GM18519 (cell line): ENCODE results near the gene NDRG2.

Experiments used
- ATAC-seq: cut with Tn5 transposase; IDR thresholded peaks from one replicate; pipeline ENCODE4 v1.9.1; 2021; ENCODE audit warnings: mild to moderate bottlenecking, moderate library complexity; ENCODE audit not compliant: unreplicated experiment, low FRiP score

NDRG2 gene

DNA sequence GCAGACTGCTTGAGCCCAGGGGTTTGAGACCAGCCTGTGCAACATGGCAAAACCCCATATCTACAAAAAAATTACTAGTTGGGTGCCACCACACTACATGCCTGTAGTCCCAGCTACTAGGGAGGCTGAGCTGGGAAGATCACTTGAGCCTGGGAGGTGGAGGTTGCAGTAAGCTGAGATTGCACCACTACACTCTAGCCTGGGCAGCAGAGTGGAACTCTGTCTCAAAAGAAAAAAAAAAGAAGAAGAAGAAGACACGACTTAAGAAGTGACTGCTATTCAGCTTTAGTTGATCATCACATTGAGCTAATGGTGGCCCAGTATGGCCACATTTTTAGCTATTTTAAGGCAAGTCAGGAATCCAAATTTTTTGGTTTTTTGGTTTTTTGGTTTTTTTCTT, 44.0 kb downstream of the NDRG2 start:
- no peak for ATAC-seq

DNA sequence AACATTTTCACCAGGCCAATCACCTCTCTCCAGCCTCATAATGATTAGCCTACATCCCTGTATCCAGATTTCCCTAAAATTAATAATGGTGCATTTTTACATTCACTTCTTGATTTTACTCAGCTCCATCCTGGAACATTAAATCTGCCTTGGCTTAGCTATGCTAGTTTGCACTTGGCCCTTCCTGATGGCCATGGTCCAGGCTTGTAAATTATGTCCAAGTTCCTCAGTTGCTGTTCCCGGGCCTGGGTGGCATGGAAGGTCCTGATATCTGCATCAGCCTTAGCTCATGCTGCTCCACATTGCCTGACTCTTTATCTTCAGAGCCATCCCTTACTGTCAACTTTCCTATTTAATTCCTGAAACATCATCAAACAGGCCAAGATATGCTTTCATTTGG, 46.2 kb downstream of the NDRG2 start:
- ATAC-seq = no peak

DNA sequence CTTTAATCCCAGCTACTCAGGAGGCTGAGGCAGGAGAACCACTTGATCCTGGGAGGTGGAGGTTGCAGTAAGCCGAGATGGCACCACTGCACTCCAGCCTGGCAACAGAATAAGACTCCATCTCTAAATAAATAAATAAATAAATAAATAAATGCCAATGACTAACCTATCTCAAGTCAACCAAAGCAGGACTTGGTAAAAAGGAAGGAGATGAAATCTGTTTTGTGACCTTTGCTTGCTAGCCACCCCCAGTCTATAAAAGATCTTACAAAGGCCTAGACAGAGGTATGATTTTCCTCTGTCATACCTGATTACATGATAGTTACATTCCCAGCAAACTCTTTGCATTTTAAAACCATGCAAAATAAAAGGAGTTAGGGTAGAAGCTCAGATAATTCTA, 48.6 kb downstream of the NDRG2 start:
- no peak for ATAC-seq

DNA sequence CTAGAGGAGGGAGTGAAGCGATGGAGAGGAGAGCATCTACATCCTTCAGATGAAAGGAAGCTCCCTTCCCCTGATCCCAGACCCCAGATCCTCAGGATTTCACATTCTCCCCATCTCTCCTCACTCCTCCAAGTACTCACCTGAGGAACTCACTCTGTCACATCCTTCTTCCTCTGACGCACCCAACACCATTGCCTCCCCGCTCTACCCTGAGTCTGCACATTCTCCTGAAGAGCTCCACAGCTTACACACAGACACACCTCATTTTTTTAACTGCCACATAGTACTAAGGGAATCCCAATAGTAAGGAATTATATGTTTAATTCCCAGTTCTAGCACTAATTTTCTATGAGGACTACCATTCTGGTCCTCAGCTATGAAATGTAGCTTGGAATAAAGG, 51.4 kb downstream of the NDRG2 start:
- no peak for ATAC-seq

DNA sequence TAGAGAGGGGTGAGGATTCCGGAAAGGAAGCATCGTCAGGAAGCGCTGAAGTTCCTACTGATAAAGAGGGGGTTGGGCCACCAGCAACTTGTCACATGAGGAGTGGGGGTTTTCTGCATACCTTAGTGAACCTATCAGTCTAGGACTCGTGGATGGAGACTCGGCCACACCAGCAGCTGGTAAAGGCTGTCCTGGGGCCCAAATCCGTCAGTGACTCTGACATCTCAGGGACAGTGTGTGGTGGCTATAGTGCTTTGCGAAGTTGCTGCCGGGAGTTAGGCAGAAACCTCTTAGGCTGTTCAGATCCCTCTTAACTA, 53.2 kb downstream of the NDRG2 start:
- no peak for ATAC-seq

DNA sequence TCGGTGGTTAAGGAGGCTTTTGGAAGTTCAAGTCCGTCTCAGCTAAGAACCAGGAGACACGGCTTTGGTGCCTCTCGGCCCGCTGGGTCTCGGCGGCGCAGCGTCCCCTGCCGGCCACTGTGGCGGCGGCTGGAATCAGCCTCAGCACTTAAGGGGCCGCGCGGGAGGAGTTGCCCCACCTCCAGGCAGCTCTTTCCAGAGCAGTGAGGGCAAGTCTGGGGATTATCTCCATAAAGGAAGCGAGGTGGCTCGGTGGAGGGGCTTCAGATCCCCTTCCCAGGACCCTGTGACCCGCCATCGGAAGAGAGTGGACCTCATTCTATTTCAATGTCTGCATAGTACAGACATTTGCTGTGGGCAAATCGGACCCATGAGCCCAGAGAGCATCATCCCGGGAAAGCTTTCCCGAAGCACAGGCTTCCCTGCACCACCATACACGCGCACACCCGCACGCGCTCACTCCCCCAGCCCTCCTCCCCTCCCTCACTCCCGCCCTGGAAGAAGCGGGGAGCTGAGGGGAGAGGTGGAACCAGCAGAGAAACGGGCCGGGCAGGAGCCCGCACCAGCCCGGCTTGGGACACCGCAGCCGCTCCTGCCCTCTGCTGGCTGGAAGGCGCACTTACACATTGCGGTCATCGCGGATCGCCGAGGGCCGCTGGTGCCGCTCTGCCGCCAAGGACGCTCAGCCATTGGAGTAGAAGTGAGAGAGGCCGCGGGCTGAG, 53.7 kb downstream of the NDRG2 start:
- peak; percentile 64 for ATAC-seq

DNA sequence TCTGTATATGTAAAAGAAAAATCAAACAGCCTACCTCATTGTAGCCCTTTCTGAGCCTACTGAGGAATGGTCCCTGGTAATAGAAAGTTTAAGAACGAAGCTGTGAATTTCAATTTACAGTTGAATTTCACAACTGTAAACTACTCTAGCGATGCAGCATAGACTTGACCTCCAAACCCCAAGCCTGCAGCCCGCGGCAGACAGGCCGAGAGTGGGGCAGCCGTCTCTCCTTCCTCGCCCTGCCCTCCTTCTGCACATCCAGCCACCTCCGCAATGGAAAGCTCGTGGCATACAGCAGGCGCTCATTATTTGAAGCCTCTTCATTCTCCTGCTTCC, 54.2 kb downstream of the NDRG2 start:
- ATAC-seq = no peak

DNA sequence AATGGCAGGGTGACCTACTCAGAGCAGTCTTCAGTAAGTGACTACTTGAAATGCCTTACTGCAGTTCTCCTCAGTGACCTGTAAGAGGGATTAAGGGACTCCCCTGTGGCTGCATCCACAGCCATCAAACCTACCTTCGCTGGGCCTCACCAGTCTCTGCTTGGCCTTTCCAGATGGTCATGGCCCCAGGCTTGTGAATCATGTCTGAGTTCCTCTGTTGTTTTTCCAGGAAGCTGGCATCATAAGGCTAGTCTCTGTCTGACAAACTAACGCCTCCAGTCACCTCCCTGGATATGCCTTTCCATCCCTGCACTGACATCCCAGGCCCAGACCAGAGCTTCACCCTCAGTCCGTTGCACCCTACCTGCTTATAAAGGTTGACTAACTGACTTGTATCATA, 55.5 kb downstream of the NDRG2 start:
- ATAC-seq = no peak
